Measurements from ENCODE around the gene ERBB4.

GRCh38 chr2:211451642-211452041 lies 1087.0 kb downstream of the ERBB4 start:
- TF ChIP-seq CTCF (conservative IDR thresholded peaks at IDR 0.05; ENCODE audit: low read depth, low read length) = no peak
- TF ChIP-seq EZH2 (IDR thresholded peaks at IDR 0.05; ENCODE audit: borderline replicate concordance, low read depth, low read length, poor library complexity, severe bottlenecking) = no peak
